Measurements from ENCODE around the gene TSHZ2.
A peak's percentile ranks its signal among the peaks of the same experiment; 100 is the strongest.

TSHZ2 gene

GRCh38 chr20:53201588-53201987 is 229.4 kb downstream of the TSHZ2 start:
- no peak for DNase-seq (ENCODE audit: low read depth in 2 of 2)

- DNase-seq (ENCODE audit: low read depth in 2 of 2): no peak
Observed at GRCh38 chr20:53202777-53203176, 230.6 kb downstream of the TSHZ2 start.

GRCh38 chr20:53205046-53205445 is 232.9 kb downstream of the TSHZ2 start:
- no peak for DNase-seq (ENCODE audit: low read depth in 2 of 2)

- DNase-seq (ENCODE audit: low read depth in 2 of 2): no peak
Observed at GRCh38 chr20:53208110-53208832, 236.1 kb downstream of the TSHZ2 start.

- no peak for DNase-seq (ENCODE audit: low read depth in 2 of 2)
Observed at GRCh38 chr20:53210041-53210440, 237.9 kb downstream of the TSHZ2 start.

- no peak for DNase-seq (ENCODE audit: low read depth in 2 of 2)
Observed at GRCh38 chr20:53210931-53211330, 238.8 kb downstream of the TSHZ2 start.

- DNase-seq (ENCODE audit: low read depth in 2 of 2): no peak
Observed at GRCh38 chr20:53212018-53212417, 239.9 kb downstream of the TSHZ2 start.

- DNase-seq (ENCODE audit: low read depth in 2 of 2): no peak
Observed at GRCh38 chr20:53214392-53214791, 242.2 kb downstream of the TSHZ2 start.

GRCh38 chr20:53215166-53215565 is 243.0 kb downstream of the TSHZ2 start:
- no peak for DNase-seq (ENCODE audit: low read depth in 2 of 2)

- DNase-seq (ENCODE audit: low read depth in 2 of 2): no peak
Observed at GRCh38 chr20:53216478-53216855, 244.3 kb downstream of the TSHZ2 start.

- DNase-seq (ENCODE audit: low read depth in 2 of 2): peak; percentile 47 to 56
Observed at GRCh38 chr20:53216856-53217576, 244.9 kb downstream of the TSHZ2 start.

GRCh38 chr20:53220482-53221307 is 248.5 kb downstream of the TSHZ2 start:
- DNase-seq (ENCODE audit: low read depth in 2 of 2): no peak

- DNase-seq (ENCODE audit: low read depth in 2 of 2): no peak
Observed at GRCh38 chr20:53221731-53222130, 249.6 kb downstream of the TSHZ2 start.

GRCh38 chr20:53222416-53222815 is 250.3 kb downstream of the TSHZ2 start:
- DNase-seq (ENCODE audit: low read depth in 2 of 2): no peak

GRCh38 chr20:53222932-53223331 is 250.8 kb downstream of the TSHZ2 start:
- DNase-seq (ENCODE audit: low read depth in 2 of 2): no peak

- no peak for DNase-seq (ENCODE audit: low read depth in 2 of 2)
Observed at GRCh38 chr20:53223626-53224172, 251.5 kb downstream of the TSHZ2 start.

GRCh38 chr20:53224851-53225250 is 252.7 kb downstream of the TSHZ2 start:
- no peak for DNase-seq (ENCODE audit: low read depth in 2 of 2)

- no peak for DNase-seq (ENCODE audit: low read depth in 2 of 2)
Observed at GRCh38 chr20:53226826-53227225, 254.7 kb downstream of the TSHZ2 start.

- no peak for DNase-seq (ENCODE audit: low read depth in 2 of 2)
Observed at GRCh38 chr20:53227523-53227922, 255.4 kb downstream of the TSHZ2 start.

GRCh38 chr20:53231061-53231460 is 258.9 kb downstream of the TSHZ2 start:
- DNase-seq (ENCODE audit: low read depth in 2 of 2): no peak

- no peak for DNase-seq (ENCODE audit: low read depth in 2 of 2)
Observed at GRCh38 chr20:53237461-53237860, 265.3 kb downstream of the TSHZ2 start.

GRCh38 chr20:53238121-53238660 is 266.0 kb downstream of the TSHZ2 start:
- no peak for DNase-seq (ENCODE audit: low read depth in 2 of 2)

All from stimulated activated CD8-positive, alpha-beta memory T cell treated with anti-CD3 and anti-CD28 coated beads, Interleukin-15, amount 100 ng/mL, for 48 hours (primary cell).